CD14-positive monocyte (primary cell): ENCODE data around the gene BCOR. TPM values are rescaled to one million over a fixed set of nuclear protein-coding genes. Genes with fewer than 3 reads are reported as not detected.

Experiments used
- DNase-seq, 3 donors: peaks; one replicate each; pipeline ENCODE4 v3.0.0-alpha.2; 2011 to 2022
- H2AFZ ChIP-seq: 2 replicates; pipeline ENCODE4 v1.6.0; 2012; ENCODE audit warnings: mild to moderate bottlenecking, low read depth, low read length, inconsistent platforms; ENCODE audit not compliant: insufficient read depth, poor library complexity, severe bottlenecking
- H3K27ac ChIP-seq, 2 donors: 1 replicate in 1 of 2; 2 replicates in 1 of 2; pipeline ENCODE4 v1.5.1; 2012 to 2013; ENCODE audit warnings: low read length in 2 of 2, control low read depth in 1 of 2, inconsistent platforms in 1 of 2, low read depth in 1 of 2, mild to moderate bottlenecking in 1 of 2
- H3K27me3 ChIP-seq, 2 donors: one replicate each; pipeline versions ENCODE4 v1.6.0 to v1.6.1; 2011 to 2013; ENCODE audit warnings: low read length in 2 of 2; ENCODE audit not compliant: control insufficient read depth in 2 of 2, insufficient read depth in 2 of 2
- H3K36me3 ChIP-seq, 2 donors: replicated peaks in 1 of 2; 1 replicate in 1 of 2; 2 replicates in 1 of 2; pipeline versions ENCODE4 v1.5.1 to v1.6.1; 2012 to 2013; ENCODE audit warnings: low read length in 2 of 2, control low read depth in 1 of 2, inconsistent platforms in 1 of 2, mild to moderate bottlenecking in 1 of 2; ENCODE audit not compliant: insufficient read depth in 2 of 2, control insufficient read depth in 1 of 2
- H3K4me1 ChIP-seq, 2 donors: 1 replicate in 1 of 2; 2 replicates in 1 of 2; pipeline versions ENCODE4 v1.5.1 to v1.6.1; 2012 to 2013; ENCODE audit warnings: low read length in 2 of 2, control low read depth in 1 of 2, inconsistent platforms in 1 of 2, mild to moderate bottlenecking in 1 of 2, moderate library complexity in 1 of 2; ENCODE audit not compliant: insufficient read depth in 2 of 2, control insufficient read depth in 1 of 2
- H3K4me2 ChIP-seq: replicated peaks from 2 replicates; pipeline ENCODE3; 2012; ENCODE audit warnings: low read length, moderate library complexity, mild to moderate bottlenecking; ENCODE audit not compliant: poor library complexity, severe bottlenecking; ENCODE audit errors: extremely low read depth
- H3K4me3 ChIP-seq, 3 experiments: fragments of 200-600 bp in 1 of 3; sonication (generic) in 1 of 3; replicated peaks in 1 of 3; 1 replicate in 2 of 3; 2 replicates in 1 of 3; pipeline ENCODE4 v1.5.1; 2011 to 2013; ENCODE audit warnings: low read length in 3 of 3, mild to moderate bottlenecking in 3 of 3, control low read depth in 2 of 3, low read depth in 2 of 3, inconsistent platforms in 1 of 3, moderate library complexity in 1 of 3
- H3K79me2 ChIP-seq: 2 replicates; pipeline ENCODE4 v1.6.0; 2012; ENCODE audit warnings: mild to moderate bottlenecking, control low read depth, inconsistent platforms, low read length, moderate library complexity; ENCODE audit not compliant: insufficient read depth
- H3K9ac ChIP-seq: 2 replicates; pipeline ENCODE4 v1.6.0; 2017; ENCODE audit warnings: low read length, mild to moderate bottlenecking; ENCODE audit not compliant: insufficient read depth, poor library complexity, severe bottlenecking
- H3K9me3 ChIP-seq, 2 donors: replicated peaks in 1 of 2; 1 replicate in 1 of 2; 2 replicates in 1 of 2; pipeline versions ENCODE4 v1.5.1 to v1.6.1; 2012 to 2013; ENCODE audit warnings: low read length in 2 of 2, control low read depth in 1 of 2; ENCODE audit not compliant: control insufficient read depth in 1 of 2, insufficient read depth in 1 of 2
- H4K20me1 ChIP-seq: 2 replicates; pipeline ENCODE4 v1.6.0; 2012; ENCODE audit warnings: mild to moderate bottlenecking, low read length, control low read depth, moderate library complexity; ENCODE audit not compliant: insufficient read depth
- H3K27ac Mint-ChIP-seq, 7 donors: one replicate each; pipeline ENCODE4 v1.8.0; 2020; ENCODE audit warnings: mild to moderate bottlenecking in 7 of 7, mixed read lengths in 7 of 7, moderate library complexity in 6 of 7, inconsistent platforms in 2 of 7
- H3K27me3 Mint-ChIP-seq, 3 donors: one replicate each; pipeline ENCODE4 v1.8.0; 2021 to 2022; ENCODE audit warnings: low read depth in 3 of 3, mild to moderate bottlenecking in 3 of 3, mixed read lengths in 3 of 3, moderate library complexity in 3 of 3, inconsistent platforms in 1 of 3
- H3K36me3 Mint-ChIP-seq, 2 donors: one replicate each; pipeline ENCODE4 v1.8.0; 2020; ENCODE audit warnings: mixed read lengths in 2 of 2, inconsistent platforms in 1 of 2, mild to moderate bottlenecking in 1 of 2
- H3K4me1 Mint-ChIP-seq: one replicate; pipeline ENCODE4 v1.8.0; 2020; ENCODE audit warnings: mild to moderate bottlenecking, mixed read lengths
- H3K4me3 Mint-ChIP-seq, 2 donors: one replicate each; pipeline ENCODE4 v1.8.0; 2020; ENCODE audit warnings: mild to moderate bottlenecking in 2 of 2, mixed read lengths in 2 of 2, moderate library complexity in 1 of 2
- H3K9me3 Mint-ChIP-seq, 7 donors: one replicate each; pipeline ENCODE4 v1.8.0; 2020 to 2022; ENCODE audit warnings: mixed read lengths in 7 of 7, mild to moderate bottlenecking in 6 of 7, moderate library complexity in 6 of 7, inconsistent platforms in 2 of 7
- WGBS: methylation state at CpG from one replicate; pipeline ENCODE4 v1.1.5; 2013; ENCODE audit warnings: missing lambda C conversion rate; ENCODE audit not compliant: insufficient coverage; 5-methylcytosine and 5-hydroxymethylcytosine counted together
- intact Hi-C, 2 donors: fragments of 100-400 bp; cut with micrococcal nuclease; formaldehyde crosslinking; loops; one replicate each; pipeline versions ENCODE4 v1.15.0 to v1.15.1; 2023
- polyA plus RNA-seq, 3 donors: library from polyadenylated mRNA; depleted of rRNA in 1 of 3; unstranded in 2 of 3; stranded (reverse) in 1 of 3; fragments of 300-500 nt in 2 of 3; fragments of >200 nt in 1 of 3; fragmentation: Illumina TruSeq in 2 of 3; gene quantifications; 1 replicate in 2 of 3; 2 replicates in 1 of 3; pipeline ENCODE4 v1.2.3, GENCODE V29; 2012 to 2021
- TF ChIP-seq, protein P1 (sequence below): fragments of 200-600 bp; IDR thresholded peaks from one replicate; pipeline ENCODE4 v1.8.0; 2022; ENCODE audit warnings: antibody characterized with exemption, mild to moderate bottlenecking

Gene BCOR
- polyA plus RNA-seq, 3 donors, result 1.1 to 8.2 (median 2.6) TPM

DNA sequence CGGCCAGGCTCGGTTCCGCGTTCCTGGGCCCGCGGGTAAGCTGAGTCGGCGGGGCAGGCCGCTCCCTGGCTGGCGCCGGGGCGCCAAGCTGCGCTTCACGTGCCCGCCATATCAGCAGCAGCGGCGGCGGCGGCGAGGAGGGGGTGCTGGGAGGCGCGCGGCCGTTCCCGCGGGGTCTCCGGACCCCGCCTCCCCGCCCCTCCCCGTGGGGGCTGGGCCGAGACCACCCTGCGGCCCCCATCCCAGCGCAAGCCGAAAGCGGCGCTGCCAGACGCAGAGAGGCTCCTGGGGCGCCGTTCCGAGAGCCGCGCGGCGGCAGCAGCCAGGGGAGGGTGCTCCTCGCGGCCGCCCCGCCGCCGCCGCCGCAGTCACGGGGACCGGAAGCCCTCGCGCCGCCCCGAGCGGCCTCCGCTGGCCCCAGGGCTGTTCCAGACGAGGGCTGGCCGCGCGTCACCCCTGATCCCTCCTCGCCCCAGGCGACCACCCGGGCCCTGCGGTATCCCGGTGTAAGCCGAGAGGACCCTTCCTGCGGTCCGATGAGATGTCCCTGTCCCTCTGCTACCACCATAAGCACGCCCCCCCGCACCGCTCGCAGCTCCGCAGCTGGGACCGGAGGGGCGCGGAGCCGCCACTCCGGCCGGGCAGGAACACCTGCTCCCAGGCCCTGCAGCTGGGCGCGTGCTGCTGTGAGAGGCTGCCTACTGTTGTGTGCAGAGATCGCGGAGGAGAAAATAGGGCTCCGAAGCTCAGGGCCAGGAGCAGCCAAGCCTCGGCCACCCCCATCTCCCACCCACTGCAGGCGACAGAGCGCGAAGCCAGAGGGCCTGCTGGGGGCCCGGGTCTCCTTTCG, 7.5 kb upstream of the BCOR start:
- no peaks in the 10 kb centered on the region for H3K36me3 ChIP-seq
- peaks cover 0 to 7% of the 10 kb centered on the region in 2 donors for H3K9me3 ChIP-seq
- Mint-ChIP-seq H3K27me3 (peaks cover 6 to 73% (median 12%) of the 10 kb centered on the region in 3 donors), H3K36me3 (peaks cover 0 to 7% of the 10 kb centered on the region in 2 donors), H3K4me3 (peak overlapping the region; percentile 74 to 87), H3K27ac (peak overlapping the region in 6 of 7 donors; percentile 35 to 78 (median 70)), H3K9me3 (peaks cover 0 to 44% (median 15%) of the 10 kb centered on the region in 7 donors), H3K4me1 (peaks cover 25% of the 10 kb centered on the region)
- H3K4me2 ChIP-seq, result peak overlapping the region; percentile 82
- peak overlapping the region; percentile 31 to 80 for H3K27ac ChIP-seq
- intact Hi-C loops, result loop anchor here in 1 of 2 donors (5.0 kb wide), 1 partner anchor 67 kb away; no protein-coding TSS in a partner anchor
- H3K79me2 ChIP-seq, result peaks cover 11% of the 10 kb centered on the region
- peaks cover 4% of the 10 kb centered on the region for H4K20me1 ChIP-seq
- H3K4me3 ChIP-seq, result peak overlapping the region; percentile 24 to 71 (median 49)
- peak overlapping the region; percentile 74 for H3K9ac ChIP-seq
- peaks cover 49 to 63% of the 10 kb centered on the region in 2 donors for H3K4me1 ChIP-seq
- WGBS, result 0% methylated on average over 31 of the region's 94 CpGs
- H2AFZ ChIP-seq, result peak overlapping the region; percentile 50
- TF ChIP-seq, protein P1, sequence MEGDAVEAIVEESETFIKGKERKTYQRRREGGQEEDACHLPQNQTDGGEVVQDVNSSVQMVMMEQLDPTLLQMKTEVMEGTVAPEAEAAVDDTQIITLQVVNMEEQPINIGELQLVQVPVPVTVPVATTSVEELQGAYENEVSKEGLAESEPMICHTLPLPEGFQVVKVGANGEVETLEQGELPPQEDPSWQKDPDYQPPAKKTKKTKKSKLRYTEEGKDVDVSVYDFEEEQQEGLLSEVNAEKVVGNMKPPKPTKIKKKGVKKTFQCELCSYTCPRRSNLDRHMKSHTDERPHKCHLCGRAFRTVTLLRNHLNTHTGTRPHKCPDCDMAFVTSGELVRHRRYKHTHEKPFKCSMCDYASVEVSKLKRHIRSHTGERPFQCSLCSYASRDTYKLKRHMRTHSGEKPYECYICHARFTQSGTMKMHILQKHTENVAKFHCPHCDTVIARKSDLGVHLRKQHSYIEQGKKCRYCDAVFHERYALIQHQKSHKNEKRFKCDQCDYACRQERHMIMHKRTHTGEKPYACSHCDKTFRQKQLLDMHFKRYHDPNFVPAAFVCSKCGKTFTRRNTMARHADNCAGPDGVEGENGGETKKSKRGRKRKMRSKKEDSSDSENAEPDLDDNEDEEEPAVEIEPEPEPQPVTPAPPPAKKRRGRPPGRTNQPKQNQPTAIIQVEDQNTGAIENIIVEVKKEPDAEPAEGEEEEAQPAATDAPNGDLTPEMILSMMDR, result no peak
- H3K27me3 ChIP-seq, result peaks cover 4 to 12% of the 10 kb centered on the region in 2 donors
- peak in 2 of 3 donors; percentile 40 to 49 for DNase-seq

DNA sequence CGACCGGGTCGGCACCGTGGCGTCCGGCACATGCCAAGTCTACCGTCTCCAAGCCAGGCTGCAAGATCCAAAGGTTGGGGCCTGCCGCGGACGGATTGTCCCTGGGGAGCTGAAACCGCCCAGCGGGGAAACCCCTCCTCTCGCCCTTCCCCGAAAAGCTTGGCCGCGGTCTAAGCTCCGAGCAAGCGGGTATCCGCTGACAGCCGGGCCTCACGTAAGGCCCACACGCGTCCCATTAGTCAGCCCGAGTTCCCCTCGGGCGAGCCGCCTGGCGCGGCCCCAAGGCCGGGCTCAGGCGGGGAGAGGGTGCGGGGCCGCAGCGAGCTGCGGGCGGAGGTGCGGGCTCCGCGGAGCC, 6.8 kb upstream of the BCOR start:
- WGBS, result under 1% methylated on average over 27 of the region's 39 CpGs
- H3K27me3 Mint-ChIP-seq, result peaks cover 6 to 73% (median 12%) of the 10 kb centered on the region in 3 donors
- Histone ChIP-seq H3K36me3 (no peaks in the 10 kb centered on the region), H3K4me3 (peak overlapping the region in 1 of 3 experiments; percentile 71), H4K20me1 (peaks cover 4% of the 10 kb centered on the region), H3K79me2 (peaks cover 11% of the 10 kb centered on the region), H3K27me3 (peaks cover 5 to 12% of the 10 kb centered on the region in 2 donors), H3K4me1 (peaks cover 55 to 66% of the 10 kb centered on the region in 2 donors), H3K9ac (peak overlapping the region; percentile 74), H2AFZ (peak overlapping the region; percentile 50), H3K9me3 (peaks cover 0 to 7% of the 10 kb centered on the region in 2 donors), H3K4me2 (peak overlapping the region; percentile 82), H3K27ac (peak overlapping the region in 1 of 2 donors; percentile 80)
- H3K27ac Mint-ChIP-seq, result peak overlapping the region in 3 of 7 donors; percentile 54 to 86 (median 64)
- TF ChIP-seq, protein P1, result no peak
- H3K4me3 Mint-ChIP-seq, result peak overlapping the region; percentile 50 to 57
- peaks cover 0 to 7% of the 10 kb centered on the region in 2 donors for H3K36me3 Mint-ChIP-seq
- H3K9me3 Mint-ChIP-seq, result peaks cover 0 to 50% (median 15%) of the 10 kb centered on the region in 7 donors
- peak; percentile 71 to 87 (median 78) for DNase-seq
- intact Hi-C loops, result no loop called here
- peaks cover 31% of the 10 kb centered on the region for H3K4me1 Mint-ChIP-seq
